H1 (cell line): Measurements from ENCODE around the gene DDX55. TPM values are rescaled to one million over a fixed set of nuclear protein-coding genes. Genes with fewer than 3 reads are reported as not detected.

ENCODE experiments used
- CHD1 ChIP-seq: IDR thresholded peaks from 2 replicates; pipeline ENCODE4 v1.6.1; 2012; ENCODE audit warnings: low read depth, low read length, improper control_type of control experiment
- TAF1 ChIP-seq: IDR thresholded peaks from 2 replicates; pipeline ENCODE4 v1.6.1; 2011; ENCODE audit warnings: mild to moderate bottlenecking, low read depth, low read length
- TBP ChIP-seq: IDR thresholded peaks from 2 replicates; pipeline ENCODE4 v1.6.1; 2011; ENCODE audit warnings: low read depth, low read length, improper control_type of control experiment
- polyA plus RNA-seq, 7 experiments: library from polyadenylated mRNA; depleted of rRNA in 3 of 7; stranded (reverse) in 5 of 7; unstranded in 2 of 7; fragments of >200 nt in 5 of 7; fragments of 200-250 nt in 2 of 7; gene quantifications; 1 replicate in 5 of 7; 2 replicates in 1 of 7; 4 replicates in 1 of 7; pipeline versions ENCODE4 v1.2.1 to v1.2.3, GENCODE V29; 2011 to 2013; ENCODE audit warnings: missing spikeins in 2 of 7, mixed read lengths in 2 of 7
- total RNA-seq: library from RNA; stranded (reverse); fragmentation: NEBNext Ultra II Directional; extraction: Animal tissue kit (Norgen Biotek cat#: 25700); gene quantifications from 2 replicates; pipeline ENCODE4 v1.2.1, GENCODE V29; 2021
- TF ChIP-seq, protein P1 (sequence below): fragments of 300-600 bp; sonication (generic); IDR thresholded peaks from 2 replicates; pipeline ENCODE4 v1.7.1; 2012; ENCODE audit warnings: low read length, moderate library complexity, mild to moderate bottlenecking, inconsistent platforms; ENCODE audit not compliant: insufficient replicate concordance

DDX55 gene
- total and polyA plus RNA-seq, 2 of the 8 experiments (the other 6 are each of a cell fraction or from before 2014, with no cell fraction given): 25.8 to 37.7 TPM

DNA sequence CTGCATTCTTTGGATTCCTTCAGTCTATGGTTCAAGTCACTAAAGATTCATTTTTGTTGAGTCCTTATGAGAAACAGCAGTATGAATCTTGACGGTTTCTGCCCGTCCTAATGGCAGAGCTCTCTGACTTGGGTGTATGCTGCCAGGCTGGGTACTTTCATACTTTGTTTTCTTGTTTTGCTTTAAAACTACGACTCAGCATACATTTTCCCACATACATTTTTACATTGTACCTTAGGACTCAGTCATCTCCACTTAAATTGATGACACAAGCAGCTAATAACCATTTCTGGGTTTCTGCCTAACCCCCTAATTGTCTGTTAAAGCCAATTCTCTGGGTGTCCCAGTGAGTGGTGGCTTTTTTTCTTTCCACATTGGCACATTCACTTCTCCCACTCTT, 4.8 kb upstream of the DDX55 start (continued):
- TF ChIP-seq, protein P1, sequence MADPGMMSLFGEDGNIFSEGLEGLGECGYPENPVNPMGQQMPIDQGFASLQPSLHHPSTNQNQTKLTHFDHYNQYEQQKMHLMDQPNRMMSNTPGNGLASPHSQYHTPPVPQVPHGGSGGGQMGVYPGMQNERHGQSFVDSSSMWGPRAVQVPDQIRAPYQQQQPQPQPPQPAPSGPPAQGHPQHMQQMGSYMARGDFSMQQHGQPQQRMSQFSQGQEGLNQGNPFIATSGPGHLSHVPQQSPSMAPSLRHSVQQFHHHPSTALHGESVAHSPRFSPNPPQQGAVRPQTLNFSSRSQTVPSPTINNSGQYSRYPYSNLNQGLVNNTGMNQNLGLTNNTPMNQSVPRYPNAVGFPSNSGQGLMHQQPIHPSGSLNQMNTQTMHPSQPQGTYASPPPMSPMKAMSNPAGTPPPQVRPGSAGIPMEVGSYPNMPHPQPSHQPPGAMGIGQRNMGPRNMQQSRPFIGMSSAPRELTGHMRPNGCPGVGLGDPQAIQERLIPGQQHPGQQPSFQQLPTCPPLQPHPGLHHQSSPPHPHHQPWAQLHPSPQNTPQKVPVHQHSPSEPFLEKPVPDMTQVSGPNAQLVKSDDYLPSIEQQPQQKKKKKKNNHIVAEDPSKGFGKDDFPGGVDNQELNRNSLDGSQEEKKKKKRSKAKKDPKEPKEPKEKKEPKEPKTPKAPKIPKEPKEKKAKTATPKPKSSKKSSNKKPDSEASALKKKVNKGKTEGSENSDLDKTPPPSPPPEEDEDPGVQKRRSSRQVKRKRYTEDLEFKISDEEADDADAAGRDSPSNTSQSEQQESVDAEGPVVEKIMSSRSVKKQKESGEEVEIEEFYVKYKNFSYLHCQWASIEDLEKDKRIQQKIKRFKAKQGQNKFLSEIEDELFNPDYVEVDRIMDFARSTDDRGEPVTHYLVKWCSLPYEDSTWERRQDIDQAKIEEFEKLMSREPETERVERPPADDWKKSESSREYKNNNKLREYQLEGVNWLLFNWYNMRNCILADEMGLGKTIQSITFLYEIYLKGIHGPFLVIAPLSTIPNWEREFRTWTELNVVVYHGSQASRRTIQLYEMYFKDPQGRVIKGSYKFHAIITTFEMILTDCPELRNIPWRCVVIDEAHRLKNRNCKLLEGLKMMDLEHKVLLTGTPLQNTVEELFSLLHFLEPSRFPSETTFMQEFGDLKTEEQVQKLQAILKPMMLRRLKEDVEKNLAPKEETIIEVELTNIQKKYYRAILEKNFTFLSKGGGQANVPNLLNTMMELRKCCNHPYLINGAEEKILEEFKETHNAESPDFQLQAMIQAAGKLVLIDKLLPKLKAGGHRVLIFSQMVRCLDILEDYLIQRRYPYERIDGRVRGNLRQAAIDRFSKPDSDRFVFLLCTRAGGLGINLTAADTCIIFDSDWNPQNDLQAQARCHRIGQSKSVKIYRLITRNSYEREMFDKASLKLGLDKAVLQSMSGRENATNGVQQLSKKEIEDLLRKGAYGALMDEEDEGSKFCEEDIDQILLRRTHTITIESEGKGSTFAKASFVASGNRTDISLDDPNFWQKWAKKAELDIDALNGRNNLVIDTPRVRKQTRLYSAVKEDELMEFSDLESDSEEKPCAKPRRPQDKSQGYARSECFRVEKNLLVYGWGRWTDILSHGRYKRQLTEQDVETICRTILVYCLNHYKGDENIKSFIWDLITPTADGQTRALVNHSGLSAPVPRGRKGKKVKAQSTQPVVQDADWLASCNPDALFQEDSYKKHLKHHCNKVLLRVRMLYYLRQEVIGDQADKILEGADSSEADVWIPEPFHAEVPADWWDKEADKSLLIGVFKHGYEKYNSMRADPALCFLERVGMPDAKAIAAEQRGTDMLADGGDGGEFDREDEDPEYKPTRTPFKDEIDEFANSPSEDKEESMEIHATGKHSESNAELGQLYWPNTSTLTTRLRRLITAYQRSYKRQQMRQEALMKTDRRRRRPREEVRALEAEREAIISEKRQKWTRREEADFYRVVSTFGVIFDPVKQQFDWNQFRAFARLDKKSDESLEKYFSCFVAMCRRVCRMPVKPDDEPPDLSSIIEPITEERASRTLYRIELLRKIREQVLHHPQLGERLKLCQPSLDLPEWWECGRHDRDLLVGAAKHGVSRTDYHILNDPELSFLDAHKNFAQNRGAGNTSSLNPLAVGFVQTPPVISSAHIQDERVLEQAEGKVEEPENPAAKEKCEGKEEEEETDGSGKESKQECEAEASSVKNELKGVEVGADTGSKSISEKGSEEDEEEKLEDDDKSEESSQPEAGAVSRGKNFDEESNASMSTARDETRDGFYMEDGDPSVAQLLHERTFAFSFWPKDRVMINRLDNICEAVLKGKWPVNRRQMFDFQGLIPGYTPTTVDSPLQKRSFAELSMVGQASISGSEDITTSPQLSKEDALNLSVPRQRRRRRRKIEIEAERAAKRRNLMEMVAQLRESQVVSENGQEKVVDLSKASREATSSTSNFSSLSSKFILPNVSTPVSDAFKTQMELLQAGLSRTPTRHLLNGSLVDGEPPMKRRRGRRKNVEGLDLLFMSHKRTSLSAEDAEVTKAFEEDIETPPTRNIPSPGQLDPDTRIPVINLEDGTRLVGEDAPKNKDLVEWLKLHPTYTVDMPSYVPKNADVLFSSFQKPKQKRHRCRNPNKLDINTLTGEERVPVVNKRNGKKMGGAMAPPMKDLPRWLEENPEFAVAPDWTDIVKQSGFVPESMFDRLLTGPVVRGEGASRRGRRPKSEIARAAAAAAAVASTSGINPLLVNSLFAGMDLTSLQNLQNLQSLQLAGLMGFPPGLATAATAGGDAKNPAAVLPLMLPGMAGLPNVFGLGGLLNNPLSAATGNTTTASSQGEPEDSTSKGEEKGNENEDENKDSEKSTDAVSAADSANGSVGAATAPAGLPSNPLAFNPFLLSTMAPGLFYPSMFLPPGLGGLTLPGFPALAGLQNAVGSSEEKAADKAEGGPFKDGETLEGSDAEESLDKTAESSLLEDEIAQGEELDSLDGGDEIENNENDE: no peak
- TF ChIP-seq TBP (no peak), TAF1 (no peak), CHD1 (no peak)
